HepG2 (cell line): ENCODE data around the gene SRRM1. TPM values are rescaled to one million over a fixed set of nuclear protein-coding genes. Genes with fewer than 3 reads are reported as not detected.

ENCODE experiments used
- CENPX ChIP-seq: sonication (generic); formaldehyde crosslinking; IDR thresholded peaks from 2 replicates; pipeline ENCODE4 v1.9.0; 2021; ENCODE audit warnings: mild to moderate bottlenecking, missing genetic modification reagents, moderate library complexity
- HOXA7 ChIP-seq: sonication (generic); formaldehyde crosslinking; IDR thresholded peaks from 2 replicates; pipeline ENCODE4 v1.8.1; 2022; ENCODE audit warnings: mild to moderate bottlenecking, missing genetic modification reagents, moderate library complexity
- MED13 ChIP-seq: sonication (generic); formaldehyde crosslinking; IDR thresholded peaks from 2 replicates; pipeline ENCODE4 v1.5.0; 2020; ENCODE audit warnings: missing genetic modification reagents
- PHF20 ChIP-seq: sonication (generic); formaldehyde crosslinking; IDR thresholded peaks from 2 replicates; pipeline ENCODE4 v1.5.0; 2020; ENCODE audit warnings: mild to moderate bottlenecking, missing genetic modification reagents
- RFX3 ChIP-seq: IDR thresholded peaks from 2 replicates; pipeline ENCODE4 v1.6.1; 2016; ENCODE audit warnings: missing biosample characterization, missing genetic modification reagents
- TAF1 ChIP-seq: sonication (generic); formaldehyde crosslinking; IDR thresholded peaks from 2 replicates; pipeline ENCODE4 v1.4.0; 2020; ENCODE audit warnings: missing genetic modification reagents
- TCF12 ChIP-seq, 2 experiments: fragments of 450-650 bp in 1 of 2; sonication (generic) in 1 of 2; formaldehyde crosslinking in 1 of 2; IDR thresholded peaks; 2 replicates each; pipeline versions ENCODE4 v1.6.1 to v1.8.0; 2017 to 2022; ENCODE audit warnings: antibody characterized with exemption in 1 of 2, mild to moderate bottlenecking in 1 of 2, missing genetic modification reagents in 1 of 2, moderate library complexity in 1 of 2
- ZBTB21 ChIP-seq: sonication (generic); formaldehyde crosslinking; IDR thresholded peaks from 2 replicates; pipeline ENCODE4 v1.4.0; 2020; ENCODE audit warnings: missing genetic modification reagents
- ZMYM4 ChIP-seq: sonication (generic); formaldehyde crosslinking; IDR thresholded peaks from 2 replicates; pipeline ENCODE4 v1.8.1; 2023; ENCODE audit warnings: mild to moderate bottlenecking, missing genetic modification reagents
- ZNF205 ChIP-seq: IDR thresholded peaks from 2 replicates; pipeline ENCODE4 v1.6.1; 2018; ENCODE audit warnings: missing biosample characterization, missing genetic modification reagents
- ZNF557 ChIP-seq: sonication (generic); formaldehyde crosslinking; IDR thresholded peaks from 2 replicates; pipeline ENCODE4 v1.4.0; 2020; ENCODE audit warnings: missing genetic modification reagents
- ZNF605 ChIP-seq: sonication (generic); formaldehyde crosslinking; IDR thresholded peaks from 2 replicates; pipeline ENCODE4 v1.8.0; 2022; ENCODE audit warnings: mild to moderate bottlenecking, missing genetic modification reagents
- ZNF781 ChIP-seq: sonication (generic); formaldehyde crosslinking; IDR thresholded peaks from 2 replicates; pipeline ENCODE4 v1.5.1; 2020; ENCODE audit warnings: borderline replicate concordance, mild to moderate bottlenecking, missing genetic modification reagents; ENCODE audit errors: not compliant biosample characterization
- polyA plus RNA-seq, 8 experiments: library from polyadenylated mRNA; depleted of rRNA in 3 of 8; stranded (reverse) in 7 of 8; unstranded in 1 of 8; fragments of >200 nt; fragmentation: Illumina TruSeq in 4 of 8; extraction: Trizol in 4 of 8; gene quantifications; 2 replicates each; pipeline versions ENCODE4 v1.2.1 to v1.2.3, GENCODE V29; 2011 to 2016; ENCODE audit warnings: low read depth in 4 of 8, missing spikeins in 1 of 8, mixed read lengths in 1 of 8; ENCODE audit not compliant: insufficient read depth in 1 of 8
- total RNA-seq, 5 experiments: library from RNA; depleted of rRNA; stranded (reverse); fragments of >200 nt; fragmentation: Illumina TruSeq; extraction: Trizol; gene quantifications; 2 replicates each; pipeline ENCODE4 v1.2.3, GENCODE V29; 2016; ENCODE audit warnings: low read depth in 1 of 5
- TF ChIP-seq, protein P1 (sequence below): sonication (generic); formaldehyde crosslinking; IDR thresholded peaks from 2 replicates; pipeline ENCODE4 v1.4.0; 2020; ENCODE audit warnings: mild to moderate bottlenecking, missing genetic modification reagents
- TF ChIP-seq, protein P2 (sequence below): sonication (generic); formaldehyde crosslinking; IDR thresholded peaks from 2 replicates; pipeline ENCODE4 v1.4.0; 2020; ENCODE audit warnings: mild to moderate bottlenecking, missing genetic modification reagents
- TF ChIP-seq, protein P3 (sequence below), 2 experiments: fragments of 450-650 bp in 1 of 2; sonication (generic) in 1 of 2; formaldehyde crosslinking in 1 of 2; IDR thresholded peaks; 2 replicates each; pipeline versions ENCODE4 v1.6.1 to v1.8.0; 2016 to 2022; ENCODE audit warnings: antibody characterized with exemption in 1 of 2, mild to moderate bottlenecking in 1 of 2, missing genetic modification reagents in 1 of 2

The SRRM1 gene
- total and polyA plus RNA-seq, 2 of the 13 experiments (the other 11 are each of a cell fraction or from before 2014, with no cell fraction given): 31.6 to 44.5 TPM

GRCh38 chr1:24642481-24643362, at the start of gene SRRM1 (continued):
- peak; percentile 94 for TF ChIP-seq ZBTB21 (CRISPR knock-in tag)
- TF ChIP-seq CENPX: no peak
- TF ChIP-seq, protein P1, sequence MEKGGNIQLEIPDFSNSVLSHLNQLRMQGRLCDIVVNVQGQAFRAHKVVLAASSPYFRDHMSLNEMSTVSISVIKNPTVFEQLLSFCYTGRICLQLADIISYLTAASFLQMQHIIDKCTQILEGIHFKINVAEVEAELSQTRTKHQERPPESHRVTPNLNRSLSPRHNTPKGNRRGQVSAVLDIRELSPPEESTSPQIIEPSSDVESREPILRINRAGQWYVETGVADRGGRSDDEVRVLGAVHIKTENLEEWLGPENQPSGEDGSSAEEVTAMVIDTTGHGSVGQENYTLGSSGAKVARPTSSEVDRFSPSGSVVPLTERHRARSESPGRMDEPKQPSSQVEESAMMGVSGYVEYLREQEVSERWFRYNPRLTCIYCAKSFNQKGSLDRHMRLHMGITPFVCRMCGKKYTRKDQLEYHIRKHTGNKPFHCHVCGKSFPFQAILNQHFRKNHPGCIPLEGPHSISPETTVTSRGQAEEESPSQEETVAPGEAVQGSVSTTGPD (CRISPR knock-in tag): no peak
- no peak for TF ChIP-seq RFX3 (CRISPR knock-in tag)
- TF ChIP-seq, protein P2, sequence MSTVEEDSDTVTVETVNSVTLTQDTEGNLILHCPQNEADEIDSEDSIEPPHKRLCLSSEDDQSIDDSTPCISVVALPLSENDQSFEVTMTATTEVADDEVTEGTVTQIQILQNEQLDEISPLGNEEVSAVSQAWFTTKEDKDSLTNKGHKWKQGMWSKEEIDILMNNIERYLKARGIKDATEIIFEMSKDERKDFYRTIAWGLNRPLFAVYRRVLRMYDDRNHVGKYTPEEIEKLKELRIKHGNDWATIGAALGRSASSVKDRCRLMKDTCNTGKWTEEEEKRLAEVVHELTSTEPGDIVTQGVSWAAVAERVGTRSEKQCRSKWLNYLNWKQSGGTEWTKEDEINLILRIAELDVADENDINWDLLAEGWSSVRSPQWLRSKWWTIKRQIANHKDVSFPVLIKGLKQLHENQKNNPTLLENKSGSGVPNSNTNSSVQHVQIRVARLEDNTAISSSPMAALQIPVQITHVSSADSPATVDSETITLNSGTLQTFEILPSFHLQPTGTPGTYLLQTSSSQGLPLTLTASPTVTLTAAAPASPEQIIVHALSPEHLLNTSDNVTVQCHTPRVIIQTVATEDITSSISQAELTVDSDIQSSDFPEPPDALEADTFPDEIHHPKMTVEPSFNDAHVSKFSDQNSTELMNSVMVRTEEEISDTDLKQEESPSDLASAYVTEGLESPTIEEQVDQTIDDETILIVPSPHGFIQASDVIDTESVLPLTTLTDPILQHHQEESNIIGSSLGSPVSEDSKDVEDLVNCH: no peak
- TF ChIP-seq ZNF557: no peak
- TF ChIP-seq ZNF781: no peak
- peak; percentile 64 for TF ChIP-seq PHF20 (CRISPR knock-in tag)
- peak; percentile 74 for TF ChIP-seq ZMYM4 (CRISPR knock-in tag)
- peak; percentile 78; the same call in 1 of the 2 replicates for TF ChIP-seq ZNF205 (CRISPR knock-in tag)
- no peak for TF ChIP-seq HOXA7 (CRISPR knock-in tag)
- TF ChIP-seq TCF12 (IDR thresholded peaks at IDR 0.05): no peak
- TF ChIP-seq TCF12 (CRISPR knock-in tag; IDR thresholded peaks at IDR 0.05): no peak
- peak; percentile 25; the same call in 1 of the 2 replicates for TF ChIP-seq MED13
- TF ChIP-seq ZNF605 (CRISPR knock-in tag): peak; percentile 95
- TF ChIP-seq TAF1 (CRISPR knock-in tag): peak; percentile 94
- TF ChIP-seq, protein P3, sequence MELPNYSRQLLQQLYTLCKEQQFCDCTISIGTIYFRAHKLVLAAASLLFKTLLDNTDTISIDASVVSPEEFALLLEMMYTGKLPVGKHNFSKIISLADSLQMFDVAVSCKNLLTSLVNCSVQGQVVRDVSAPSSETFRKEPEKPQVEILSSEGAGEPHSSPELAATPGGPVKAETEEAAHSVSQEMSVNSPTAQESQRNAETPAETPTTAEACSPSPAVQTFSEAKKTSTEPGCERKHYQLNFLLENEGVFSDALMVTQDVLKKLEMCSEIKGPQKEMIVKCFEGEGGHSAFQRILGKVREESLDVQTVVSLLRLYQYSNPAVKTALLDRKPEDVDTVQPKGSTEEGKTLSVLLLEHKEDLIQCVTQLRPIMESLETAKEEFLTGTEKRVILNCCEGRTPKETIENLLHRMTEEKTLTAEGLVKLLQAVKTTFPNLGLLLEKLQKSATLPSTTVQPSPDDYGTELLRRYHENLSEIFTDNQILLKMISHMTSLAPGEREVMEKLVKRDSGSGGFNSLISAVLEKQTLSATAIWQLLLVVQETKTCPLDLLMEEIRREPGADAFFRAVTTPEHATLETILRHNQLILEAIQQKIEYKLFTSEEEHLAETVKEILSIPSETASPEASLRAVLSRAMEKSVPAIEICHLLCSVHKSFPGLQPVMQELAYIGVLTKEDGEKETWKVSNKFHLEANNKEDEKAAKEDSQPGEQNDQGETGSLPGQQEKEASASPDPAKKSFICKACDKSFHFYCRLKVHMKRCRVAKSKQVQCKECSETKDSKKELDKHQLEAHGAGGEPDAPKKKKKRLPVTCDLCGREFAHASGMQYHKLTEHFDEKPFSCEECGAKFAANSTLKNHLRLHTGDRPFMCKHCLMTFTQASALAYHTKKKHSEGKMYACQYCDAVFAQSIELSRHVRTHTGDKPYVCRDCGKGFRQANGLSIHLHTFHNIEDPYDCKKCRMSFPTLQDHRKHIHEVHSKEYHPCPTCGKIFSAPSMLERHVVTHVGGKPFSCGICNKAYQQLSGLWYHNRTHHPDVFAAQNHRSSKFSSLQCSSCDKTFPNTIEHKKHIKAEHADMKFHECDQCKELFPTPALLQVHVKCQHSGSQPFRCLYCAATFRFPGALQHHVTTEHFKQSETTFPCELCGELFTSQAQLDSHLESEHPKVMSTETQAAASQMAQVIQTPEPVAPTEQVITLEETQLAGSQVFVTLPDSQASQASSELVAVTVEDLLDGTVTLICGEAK (IDR thresholded peaks at IDR 0.05): no peak
- TF ChIP-seq, protein P3 (CRISPR knock-in tag; IDR thresholded peaks at IDR 0.05): no peak; the same call in 1 of the 2 replicates
